H1 (cell line): Measurements from ENCODE around the gene FTCDNL1. TPM values are rescaled to one million over a fixed set of nuclear protein-coding genes. Genes with fewer than 3 reads are reported as not detected.

Experiments
- CBX8 ChIP-seq: fragments of 300-800, 300-1000 bp; sonication (generic); IDR thresholded peaks from 2 replicates; pipeline ENCODE4 v1.7.1; 2016; ENCODE audit warnings: low read depth, low read length, borderline replicate concordance
- EGR1 ChIP-seq: IDR thresholded peaks from 2 replicates; pipeline ENCODE4 v1.6.1; 2011; ENCODE audit warnings: low read depth, low read length, borderline replicate concordance
- KDM1A ChIP-seq: fragments of 200-600, 300-600 bp; sonication (generic); IDR thresholded peaks from 2 replicates; pipeline ENCODE4 v1.7.1; 2016; ENCODE audit warnings: mild to moderate bottlenecking, low read length, borderline replicate concordance
- MAFK ChIP-seq: IDR thresholded peaks from 2 replicates; pipeline ENCODE4 v1.6.1; 2012; ENCODE audit warnings: low read depth, mild to moderate bottlenecking, improper control_type of control experiment, low read length
- RFX5 ChIP-seq: IDR thresholded peaks from 2 replicates; pipeline ENCODE4 v1.6.1; 2011; ENCODE audit warnings: low read depth, low read length, improper control_type of control experiment, borderline replicate concordance
- RNF2 ChIP-seq: fragments of 200-900, 300-1000 bp; sonication (generic); IDR thresholded peaks from 2 replicates; pipeline ENCODE4 v1.7.1; 2016; ENCODE audit warnings: borderline replicate concordance, low read depth, mild to moderate bottlenecking, antibody characterized with exemption, low read length; ENCODE audit not compliant: poor library complexity, severe bottlenecking; ENCODE audit errors: missing control alignments
- SAP30 ChIP-seq: fragments of 300-600 bp; sonication (generic); IDR thresholded peaks from 2 replicates; pipeline ENCODE4 v1.7.1; 2012; ENCODE audit warnings: low read length, moderate library complexity, mild to moderate bottlenecking, inconsistent platforms; ENCODE audit not compliant: insufficient read depth, insufficient replicate concordance
- SUZ12 ChIP-seq: fragments of 200-600 bp; sonication (generic); IDR thresholded peaks from 2 replicates; pipeline ENCODE4 v1.6.1; 2012; ENCODE audit warnings: mild to moderate bottlenecking, inconsistent platforms, low read length, moderate library complexity, mixed read lengths
- TAF7 ChIP-seq: optimal IDR thresholded peaks from 2 replicates; pipeline ENCODE3; 2011; ENCODE audit warnings: low read depth, mild to moderate bottlenecking, inconsistent platforms, low read length, moderate library complexity, borderline replicate concordance
- polyA plus RNA-seq, 7 experiments: library from polyadenylated mRNA; depleted of rRNA in 3 of 7; stranded (reverse) in 5 of 7; unstranded in 2 of 7; fragments of >200 nt in 5 of 7; fragments of 200-250 nt in 2 of 7; gene quantifications; 1 replicate in 5 of 7; 2 replicates in 1 of 7; 4 replicates in 1 of 7; pipeline versions ENCODE4 v1.2.1 to v1.2.3, GENCODE V29; 2011 to 2013; ENCODE audit warnings: missing spikeins in 2 of 7, mixed read lengths in 2 of 7
- total RNA-seq: library from RNA; stranded (reverse); fragmentation: NEBNext Ultra II Directional; extraction: Animal tissue kit (Norgen Biotek cat#: 25700); gene quantifications from 2 replicates; pipeline ENCODE4 v1.2.1, GENCODE V29; 2021
- TF ChIP-seq, protein P1 (sequence below): IDR thresholded peaks from 2 replicates; pipeline ENCODE4 v1.6.1; 2012; ENCODE audit warnings: inconsistent platforms

The FTCDNL1 gene
- total and polyA plus RNA-seq, 2 of the 8 experiments (the other 6 are each of a cell fraction or from before 2014, with no cell fraction given) = 0.41 to 0.97 TPM

DNA sequence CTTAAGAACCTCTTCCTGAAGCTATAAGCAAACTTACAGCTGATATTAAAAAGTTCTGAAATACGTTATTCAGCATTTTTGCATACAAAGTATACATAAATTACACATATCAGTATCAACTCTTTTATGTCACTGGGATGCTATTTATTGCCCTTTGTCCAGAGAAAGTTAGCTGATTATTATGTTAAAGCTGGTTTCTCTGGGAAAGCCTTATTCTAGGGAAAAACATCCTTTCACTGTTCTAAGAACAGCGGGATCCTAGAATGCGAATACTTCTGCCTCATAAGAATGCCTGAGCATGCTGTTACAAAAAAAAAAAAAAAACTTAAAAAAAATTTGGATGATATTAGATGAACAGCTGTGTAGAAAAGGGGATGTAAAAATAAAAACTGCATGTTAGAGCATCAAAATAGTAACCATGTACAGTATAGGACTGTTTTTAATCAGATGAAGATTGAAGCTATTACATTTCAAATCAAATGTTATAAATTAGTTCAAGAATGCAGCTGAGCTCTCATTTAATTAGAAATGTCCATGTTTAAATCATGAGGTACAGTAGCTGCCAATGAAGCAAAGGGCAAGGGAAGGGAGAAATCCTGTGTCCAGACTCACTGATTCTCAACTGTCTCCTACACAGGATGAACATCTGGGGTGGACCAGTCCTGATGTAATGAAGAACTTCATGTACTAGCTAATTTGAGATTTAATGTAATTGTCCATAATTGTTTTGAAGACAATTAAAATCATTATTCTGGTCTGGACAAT, 8.2 kb downstream of the FTCDNL1 start (continued):
- TF ChIP-seq MAFK (no peak), SUZ12 (no peak), CBX8 (no peak), TAF7 (no peak), SAP30 (no peak), KDM1A (no peak), RFX5 (no peak), EGR1 (no peak), RNF2 (no peak)
- TF ChIP-seq, protein P1, sequence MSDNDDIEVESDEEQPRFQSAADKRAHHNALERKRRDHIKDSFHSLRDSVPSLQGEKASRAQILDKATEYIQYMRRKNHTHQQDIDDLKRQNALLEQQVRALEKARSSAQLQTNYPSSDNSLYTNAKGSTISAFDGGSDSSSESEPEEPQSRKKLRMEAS = no peak
